H1 (cell line): ENCODE results near the gene ADARB2. TPM values are rescaled to one million over a fixed set of nuclear protein-coding genes. Genes with fewer than 3 reads are reported as not detected.

Experiments
- BRCA1 ChIP-seq: IDR thresholded peaks from 2 replicates; pipeline ENCODE4 v1.6.1; 2012; ENCODE audit warnings: low read depth, low read length, improper control_type of control experiment
- EGR1 ChIP-seq: IDR thresholded peaks from 2 replicates; pipeline ENCODE4 v1.6.1; 2011; ENCODE audit warnings: low read depth, low read length, borderline replicate concordance
- EZH2 ChIP-seq: fragments of 200-600 bp; sonication (generic); IDR thresholded peaks from 2 replicates; pipeline ENCODE4 v1.7.1; 2012; ENCODE audit warnings: low read depth, mild to moderate bottlenecking, moderate library complexity, low read length, inconsistent platforms; ENCODE audit not compliant: severe bottlenecking
- GABPA ChIP-seq: IDR thresholded peaks from 2 replicates; pipeline ENCODE4 v1.6.1; 2011; ENCODE audit warnings: mild to moderate bottlenecking, low read length, moderate library complexity, borderline replicate concordance; ENCODE audit not compliant: insufficient read depth
- PHF8 ChIP-seq: fragments of 200-600 bp; sonication (generic); conservative IDR thresholded peaks from 2 replicates; pipeline ENCODE4 v1.7.1; 2012; ENCODE audit warnings: low read depth, mild to moderate bottlenecking, inconsistent platforms, low read length, moderate library complexity
- SAP30 ChIP-seq: fragments of 300-600 bp; sonication (generic); IDR thresholded peaks from 2 replicates; pipeline ENCODE4 v1.7.1; 2012; ENCODE audit warnings: low read length, moderate library complexity, mild to moderate bottlenecking, inconsistent platforms; ENCODE audit not compliant: insufficient read depth, insufficient replicate concordance
- SIN3A ChIP-seq, 2 experiments: IDR thresholded peaks in 1 of 2; conservative IDR thresholded peaks in 1 of 2; 2 replicates each; pipeline ENCODE4 v1.6.1; 2011 to 2012; ENCODE audit warnings: low read length in 2 of 2, improper control_type of control experiment in 1 of 2, low read depth in 1 of 2, mild to moderate bottlenecking in 1 of 2
- SP1 ChIP-seq: IDR thresholded peaks from 2 replicates; pipeline ENCODE4 v1.6.1; 2011; ENCODE audit warnings: low read depth, low read length
- polyA plus RNA-seq, 7 experiments: library from polyadenylated mRNA; depleted of rRNA in 3 of 7; stranded (reverse) in 5 of 7; unstranded in 2 of 7; fragments of >200 nt in 5 of 7; fragments of 200-250 nt in 2 of 7; gene quantifications; 1 replicate in 5 of 7; 2 replicates in 1 of 7; 4 replicates in 1 of 7; pipeline versions ENCODE4 v1.2.1 to v1.2.3, GENCODE V29; 2011 to 2013; ENCODE audit warnings: missing spikeins in 2 of 7, mixed read lengths in 2 of 7
- total RNA-seq: library from RNA; stranded (reverse); fragmentation: NEBNext Ultra II Directional; extraction: Animal tissue kit (Norgen Biotek cat#: 25700); gene quantifications from 2 replicates; pipeline ENCODE4 v1.2.1, GENCODE V29; 2021
- TF ChIP-seq, protein P1 (sequence below): IDR thresholded peaks from 2 replicates; pipeline ENCODE4 v1.6.1; 2011; ENCODE audit warnings: low read length, improper control_type of control experiment

The ADARB2 gene
- total and polyA plus RNA-seq, 2 of the 8 experiments (the other 6 are each of a cell fraction or from before 2014, with no cell fraction given) = 2.2 to 2.8 TPM

DNA sequence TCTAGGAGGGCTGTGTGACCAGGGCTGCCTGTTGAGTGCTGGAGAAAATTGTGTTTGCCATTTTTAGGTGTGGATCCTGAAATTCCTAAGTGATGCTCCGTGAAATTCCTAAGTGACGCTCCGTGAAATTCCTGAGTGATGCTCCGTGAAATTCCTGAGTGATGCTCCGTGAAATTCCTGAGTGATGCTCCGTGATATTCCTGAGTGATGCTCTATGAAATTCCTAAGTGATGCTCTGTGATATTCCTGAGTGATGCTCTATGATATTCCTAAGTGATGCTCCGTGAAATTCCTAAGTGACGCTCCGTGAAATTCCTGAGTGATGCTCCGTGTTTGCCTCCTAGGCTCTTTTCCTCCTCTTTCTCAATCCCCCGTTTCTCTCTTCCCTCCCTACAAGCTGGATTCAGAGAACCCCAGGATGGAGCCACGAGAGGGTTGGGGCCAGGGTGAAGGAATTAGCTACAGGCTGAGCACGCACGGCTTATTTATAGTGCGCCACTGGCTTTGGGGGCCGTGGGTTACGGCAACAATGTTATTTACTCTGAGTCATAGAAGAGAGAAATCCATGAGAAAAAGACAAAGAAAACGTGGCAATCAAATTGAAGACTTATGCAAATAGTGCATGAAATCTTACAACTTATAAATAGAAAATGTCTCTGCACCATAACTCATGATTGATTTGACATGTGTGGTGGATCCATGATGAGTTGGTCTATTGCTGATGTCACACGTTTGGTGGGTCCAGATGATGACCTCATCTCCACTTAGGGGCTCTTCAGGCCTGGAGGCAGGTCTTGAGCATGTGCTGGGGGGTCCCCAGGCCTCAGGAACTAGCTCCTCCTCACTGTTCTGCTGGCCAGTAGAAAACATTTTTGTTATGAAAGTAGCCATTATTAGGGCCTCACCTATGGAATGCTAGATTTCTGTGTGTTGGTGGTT lies 456.6 kb downstream of the ADARB2 start (continued):
- TF ChIP-seq, protein P1, sequence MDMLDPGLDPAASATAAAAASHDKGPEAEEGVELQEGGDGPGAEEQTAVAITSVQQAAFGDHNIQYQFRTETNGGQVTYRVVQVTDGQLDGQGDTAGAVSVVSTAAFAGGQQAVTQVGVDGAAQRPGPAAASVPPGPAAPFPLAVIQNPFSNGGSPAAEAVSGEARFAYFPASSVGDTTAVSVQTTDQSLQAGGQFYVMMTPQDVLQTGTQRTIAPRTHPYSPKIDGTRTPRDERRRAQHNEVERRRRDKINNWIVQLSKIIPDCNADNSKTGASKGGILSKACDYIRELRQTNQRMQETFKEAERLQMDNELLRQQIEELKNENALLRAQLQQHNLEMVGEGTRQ = no peak
- TF ChIP-seq PHF8 (no peak), SAP30 (no peak), EGR1 (no peak), SP1 (no peak), BRCA1 (no peak), SIN3A (conservative IDR thresholded peaks at IDR 0.05 in 1 of 2, IDR thresholded peaks at IDR 0.05 in 1 of 2; ENCODE audit: low read depth in 1 of 2, low read length in 2 of 2) (no peak), GABPA (no peak), EZH2 (no peak)
